Raji (cell line): ENCODE results near the gene CARD16.
"Not testable (repeated sequence)": the region's sequence is repeated elsewhere in the genome, so short reads cannot be mapped to it uniquely, and the experiment has no call there.

Experiments used
- POLR2A ChIP-seq: IDR thresholded peaks from 2 replicates; pipeline ENCODE4 v1.6.1; 2011; ENCODE audit warnings: low read depth, low read length, control low read depth; ENCODE audit not compliant: insufficient read depth

CARD16 gene

DNA sequence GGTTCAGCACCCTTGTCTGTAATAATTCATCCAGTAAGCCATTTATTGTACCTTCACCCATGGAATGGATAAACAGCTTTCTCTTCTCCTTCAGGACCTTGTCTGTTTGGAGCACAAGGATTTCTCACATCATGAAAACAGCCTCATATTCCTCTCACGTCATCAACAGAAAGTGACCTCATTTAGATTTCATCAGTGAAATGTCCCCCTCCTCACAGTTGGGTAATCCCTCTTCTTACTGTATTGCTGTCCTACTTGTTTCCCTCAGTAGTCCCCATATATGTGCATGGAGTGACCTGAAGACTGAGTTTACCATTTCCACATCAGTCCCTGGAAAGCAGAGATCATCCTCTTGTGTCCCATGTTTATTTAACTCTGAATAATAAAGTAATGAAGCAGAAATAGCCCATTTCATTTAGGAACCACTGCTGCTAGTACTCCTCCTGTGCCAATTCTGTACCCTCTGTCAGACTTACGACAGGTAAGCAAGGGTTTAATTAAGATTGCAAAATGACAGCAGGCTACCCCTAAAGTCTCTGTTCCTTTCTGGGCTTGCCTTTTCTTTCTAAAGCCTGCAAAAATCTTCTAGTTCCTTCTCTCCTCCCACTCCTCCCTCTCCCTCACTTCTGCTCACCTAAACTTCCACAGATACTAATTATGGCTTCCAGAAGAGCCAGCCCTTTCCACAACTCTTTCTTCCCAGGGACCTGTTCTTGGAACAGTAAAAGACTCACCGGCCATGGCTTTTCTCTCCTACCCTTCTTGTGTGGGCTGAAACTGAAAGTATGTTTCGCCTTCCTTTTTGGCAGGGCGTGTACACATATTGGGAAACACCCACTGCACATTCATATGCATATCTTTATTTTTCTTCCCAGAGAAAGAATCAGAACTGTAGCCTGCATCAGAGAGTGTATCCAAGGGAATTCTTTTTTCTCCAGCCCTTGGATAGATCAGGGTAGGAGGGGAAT lies at the start of gene CARD16:
Gene CARD16 (minus strand): TSS at position 779 of the 968 bp plus-strand sequence. CDS start 38 bp downstream, at position 741.
- not testable (repeated sequence) for TF ChIP-seq POLR2A

DNA sequence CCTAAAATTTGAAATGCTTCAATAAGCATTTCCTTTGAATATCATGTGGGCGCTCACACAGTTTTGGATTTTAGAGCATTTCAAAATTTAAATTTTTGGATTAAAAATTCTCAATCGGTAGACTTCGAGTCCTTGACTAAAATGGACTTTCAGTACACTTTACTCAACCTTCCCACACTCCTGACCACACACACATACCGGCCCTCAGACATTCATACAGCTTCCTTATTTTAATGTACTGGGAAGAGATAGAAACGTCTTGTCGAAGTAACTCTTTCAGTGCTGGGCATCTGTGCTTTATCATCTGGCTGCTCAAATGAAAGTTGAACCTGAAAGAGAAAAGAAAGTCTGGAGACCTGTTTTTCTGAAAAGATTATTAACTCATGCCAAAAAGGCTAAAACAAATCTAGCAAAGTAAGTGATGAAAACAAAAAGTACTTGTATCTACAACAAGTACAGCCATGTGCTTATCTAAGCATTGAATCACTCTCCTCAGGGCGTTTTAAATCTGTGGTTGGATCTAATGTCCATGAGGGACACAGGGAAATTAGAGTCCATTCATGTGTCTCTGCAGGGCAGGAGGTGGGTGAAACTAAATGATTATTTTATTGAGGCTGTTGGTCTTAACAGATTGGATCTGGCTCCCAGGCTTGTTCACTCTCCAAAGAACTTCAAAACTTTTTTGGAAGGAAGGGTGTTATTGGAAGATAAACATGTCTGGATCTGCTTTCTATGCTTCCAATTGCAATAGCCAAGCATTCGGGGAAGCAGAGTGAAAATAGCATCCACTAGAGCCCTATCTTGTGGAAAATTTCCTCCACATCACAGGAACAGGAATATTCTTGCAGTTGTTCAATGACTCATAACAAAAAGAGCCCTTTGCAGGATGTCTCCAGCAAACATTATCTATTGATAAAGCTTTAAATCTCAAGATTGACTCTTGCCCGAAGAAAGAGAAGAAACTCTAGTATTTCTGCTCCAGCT lies 47.4 kb upstream of the CARD16 start:
- no peak for TF ChIP-seq POLR2A

DNA sequence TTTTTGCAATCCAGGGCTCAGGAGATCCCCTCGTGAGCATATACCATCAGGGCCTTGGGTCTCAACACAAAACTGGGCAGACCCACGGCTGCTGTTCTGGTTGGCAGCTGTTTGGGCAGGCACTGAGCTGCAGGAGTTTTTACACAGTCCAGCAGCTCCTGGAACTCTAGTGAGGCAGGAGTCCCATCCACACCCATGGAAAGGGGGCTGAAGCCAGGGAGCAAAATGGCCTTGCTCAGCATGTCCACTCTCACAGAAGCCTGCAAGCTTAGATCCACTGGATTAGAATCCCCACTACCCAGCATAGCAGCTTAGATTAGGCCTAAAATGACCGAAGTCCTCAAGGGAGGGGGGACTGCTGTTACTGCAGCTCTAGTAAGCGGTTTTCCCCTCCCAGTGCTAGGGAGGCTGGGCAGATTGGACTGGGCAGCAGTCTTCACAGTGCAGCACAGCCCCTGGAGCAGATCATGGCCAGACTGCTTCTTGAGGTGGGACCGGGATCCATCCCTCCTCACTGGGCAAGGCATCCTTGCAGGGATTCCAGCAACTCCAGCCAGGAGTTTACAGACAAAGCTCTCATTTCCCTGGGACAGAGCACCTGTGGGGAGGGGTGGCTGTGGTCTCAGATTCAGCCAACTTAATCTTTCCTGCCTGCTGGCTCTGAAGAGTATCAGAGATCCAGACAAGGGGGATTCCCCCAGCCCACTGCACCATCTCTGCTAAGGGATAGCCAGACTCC lies 36.4 kb upstream of the CARD16 start:
- no peak for TF ChIP-seq POLR2A

DNA sequence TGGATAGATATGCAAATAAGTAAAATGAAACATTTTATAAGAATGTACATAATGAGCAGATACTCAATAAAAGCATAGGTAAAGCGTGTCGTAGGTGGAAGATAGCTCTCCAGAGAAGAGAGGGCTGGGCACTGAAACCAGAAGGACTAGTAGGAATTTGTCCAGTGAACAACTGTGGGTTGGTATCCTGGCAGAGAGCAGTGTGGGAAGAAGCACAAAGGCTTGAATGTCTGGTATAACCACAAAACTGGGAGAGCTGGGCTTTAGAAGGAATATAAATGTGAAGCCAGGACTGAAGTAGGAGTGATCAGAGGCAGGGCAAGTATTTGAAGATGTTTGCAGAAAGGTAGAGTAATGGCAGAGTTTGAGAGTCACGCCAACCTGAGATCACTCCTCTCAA lies 33.1 kb upstream of the CARD16 start:
- TF ChIP-seq POLR2A = no peak

DNA sequence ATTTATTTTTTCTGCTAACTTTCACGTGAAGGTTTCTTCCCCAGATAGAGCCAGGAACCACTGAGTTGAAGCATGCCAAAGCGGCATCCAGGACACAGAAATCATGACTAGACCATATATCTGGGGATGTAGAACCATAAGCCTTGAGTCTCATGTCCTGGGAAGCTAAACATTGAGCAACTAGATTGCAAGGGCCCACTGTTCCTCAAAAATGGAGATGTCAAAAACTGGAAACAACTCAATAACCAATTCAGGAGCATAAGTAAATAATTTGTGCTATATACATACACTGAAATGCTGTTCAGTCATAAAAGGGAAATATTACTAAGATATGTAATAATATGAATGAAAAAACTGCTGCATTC lies 29.0 kb upstream of the CARD16 start:
- no peak for TF ChIP-seq POLR2A

DNA sequence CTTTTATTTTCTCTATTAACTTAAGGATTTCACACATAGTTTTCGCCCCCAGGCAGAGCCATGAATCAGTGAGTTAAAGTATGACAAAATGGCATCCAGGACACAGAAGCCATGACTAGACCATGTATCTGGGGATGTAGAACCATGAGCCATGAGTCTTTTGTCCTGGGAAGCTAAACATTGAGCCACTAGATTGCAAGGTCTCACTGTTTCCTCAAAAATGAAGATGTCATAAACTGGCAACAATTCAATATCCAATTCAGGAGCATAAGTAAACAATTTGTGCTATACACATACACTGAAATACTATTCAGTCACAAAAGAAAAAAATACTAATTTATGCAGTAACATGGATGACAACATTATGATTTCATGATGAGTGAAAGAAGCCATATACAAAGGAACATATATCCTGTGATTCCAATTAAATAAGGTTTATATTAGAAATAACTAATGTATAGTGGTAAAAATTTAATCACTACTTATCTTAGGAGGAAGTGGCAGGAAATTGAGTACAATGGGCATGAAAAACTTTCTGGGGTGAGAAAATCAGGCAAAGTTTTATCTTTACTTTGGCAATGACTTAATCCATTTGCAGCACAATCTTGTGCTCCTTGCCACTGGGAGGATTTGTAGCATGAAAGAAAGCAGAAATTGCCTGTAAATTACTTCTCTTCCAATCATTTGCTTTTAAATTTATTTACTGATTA lies 28.5 kb upstream of the CARD16 start:
- no peak for TF ChIP-seq POLR2A

DNA sequence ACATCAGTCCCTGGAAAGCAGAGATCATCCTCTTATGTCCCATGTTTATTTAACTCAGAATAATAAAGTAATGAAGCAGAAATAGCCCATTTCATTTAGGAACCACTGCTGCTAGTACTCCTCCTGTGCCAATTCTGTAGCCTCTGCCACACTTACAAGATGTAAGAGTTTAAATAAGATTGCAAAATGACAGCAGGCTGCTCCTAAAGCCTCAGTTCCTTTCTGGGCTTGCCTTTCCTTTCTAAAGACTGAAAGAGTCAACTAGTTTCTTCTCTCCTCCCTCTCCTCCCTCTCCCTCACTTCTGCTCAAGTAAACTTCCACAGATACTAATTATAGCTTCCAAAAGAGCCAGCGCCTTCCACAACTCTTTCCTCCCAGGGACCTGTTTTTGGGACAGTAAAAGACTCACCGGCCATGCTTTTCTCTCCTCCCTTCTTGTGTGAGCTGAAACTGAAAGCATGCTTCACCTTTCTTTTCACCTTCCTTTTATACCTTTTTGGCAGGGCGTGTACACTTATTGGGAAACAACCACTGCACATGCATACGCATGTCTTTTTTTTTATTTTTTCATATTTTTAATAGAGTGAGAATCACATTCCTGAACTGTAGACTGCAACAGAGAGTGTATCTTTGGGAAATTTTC lies 26.1 kb upstream of the CARD16 start:
- no peak for TF ChIP-seq POLR2A

DNA sequence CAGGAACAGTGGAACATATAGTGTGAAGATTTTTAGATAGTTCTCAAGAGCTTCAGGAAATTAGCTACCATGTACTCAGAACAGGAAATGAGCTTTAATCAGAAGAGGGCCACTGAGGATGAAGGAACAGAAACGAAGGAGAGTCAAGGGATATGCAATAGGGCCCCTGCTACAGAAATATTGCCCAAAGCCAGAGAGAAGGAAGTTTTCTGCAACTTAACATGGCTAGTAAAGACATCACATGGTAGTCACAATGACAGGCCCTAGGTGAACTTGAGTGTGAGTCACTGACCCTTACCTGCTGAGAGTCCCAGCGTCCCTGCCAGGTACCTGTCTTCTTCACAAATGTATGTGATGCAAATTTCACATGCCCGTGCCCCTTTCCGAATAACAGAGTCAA lies 25.2 kb upstream of the CARD16 start:
- TF ChIP-seq POLR2A = no peak

DNA sequence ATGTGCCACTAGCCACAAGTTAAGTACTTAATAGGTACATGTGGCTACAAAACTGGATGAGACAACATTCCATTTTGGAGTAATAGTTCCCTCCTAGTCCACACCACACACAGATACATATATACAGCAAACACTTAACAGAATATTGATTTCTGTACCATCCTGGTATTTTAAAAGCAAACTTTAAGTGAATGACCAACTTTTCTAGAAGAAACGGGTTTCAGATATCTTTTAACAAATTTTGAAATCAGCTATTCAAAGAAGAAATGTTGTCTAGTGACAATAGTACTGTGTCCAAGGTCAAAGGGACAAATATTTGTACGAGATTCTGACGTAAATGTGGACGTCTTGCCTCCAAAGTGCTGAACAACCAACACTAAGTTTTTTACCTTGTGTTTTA lies 12.3 kb upstream of the CARD16 start:
- TF ChIP-seq POLR2A = no peak

DNA sequence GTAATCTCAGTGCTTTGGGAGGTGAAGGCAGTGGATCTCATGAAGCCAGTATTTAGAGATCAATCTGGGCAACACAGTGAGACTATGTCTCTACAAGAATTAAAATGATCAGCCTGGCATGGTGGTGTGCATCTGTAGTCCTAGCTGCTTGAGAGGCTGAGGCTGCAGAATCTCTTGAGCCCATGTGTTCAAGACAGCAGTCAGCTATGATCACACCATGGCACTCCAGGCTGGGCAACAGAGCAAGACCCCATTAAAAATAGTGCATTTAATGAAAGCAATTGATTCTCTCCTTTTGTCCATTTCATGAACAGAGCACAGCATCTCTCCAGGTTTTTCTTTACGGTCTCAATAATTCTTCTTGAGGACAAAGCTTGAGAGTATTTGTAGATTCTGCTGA lies 11.3 kb upstream of the CARD16 start:
- TF ChIP-seq POLR2A = no peak

DNA sequence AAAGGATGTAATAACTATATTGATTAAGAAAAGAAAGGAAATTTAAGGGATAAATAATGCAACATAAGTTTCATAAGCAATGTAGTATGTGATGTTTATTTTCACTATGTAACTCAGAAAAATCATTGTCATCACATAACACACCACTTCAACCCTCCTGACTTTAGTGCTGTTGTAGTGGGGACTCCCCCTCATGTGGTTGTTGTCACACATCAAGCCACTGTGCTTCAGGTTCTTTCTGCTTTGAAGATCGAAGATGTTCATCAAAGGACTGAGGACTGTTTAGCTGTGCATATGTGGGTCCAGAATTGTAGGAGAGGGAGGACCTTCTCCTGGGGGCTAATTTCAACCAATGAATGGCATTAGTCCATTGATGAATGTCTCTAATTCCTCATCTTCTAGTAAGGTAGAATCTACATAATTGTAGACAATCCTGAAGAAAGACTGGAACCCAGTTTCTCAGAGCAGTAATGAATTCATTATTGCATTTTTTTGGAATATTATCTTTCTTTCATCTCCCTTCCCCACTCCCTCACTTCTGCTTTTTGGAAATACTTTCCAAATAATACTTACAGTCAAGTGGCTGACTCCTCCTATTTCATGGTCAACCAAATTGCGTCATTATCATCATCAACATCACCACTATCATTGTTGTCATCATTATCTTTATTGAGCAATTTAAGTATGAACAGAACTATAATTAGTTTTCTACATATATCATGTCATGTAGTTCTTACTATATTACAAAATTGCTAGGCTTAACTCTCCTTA lies 9.8 kb upstream of the CARD16 start:
- no peak for TF ChIP-seq POLR2A

DNA sequence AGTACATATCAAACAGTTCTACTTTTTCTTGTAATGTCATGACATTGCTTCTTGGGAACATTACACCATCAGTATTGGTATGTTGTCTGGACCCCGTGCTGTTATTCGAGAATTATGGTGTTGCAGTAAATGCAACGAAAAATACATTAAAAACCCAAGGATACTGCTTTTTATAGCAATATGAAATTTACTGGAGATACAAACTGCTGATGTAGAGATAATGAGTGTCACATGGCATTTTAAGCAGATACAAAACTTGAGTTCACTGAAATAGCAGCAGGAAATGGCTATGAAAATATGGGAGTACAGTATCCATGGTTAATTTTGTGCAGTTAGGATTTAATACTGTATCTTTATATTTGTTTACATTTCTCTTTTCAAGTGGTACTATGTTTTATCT lies 7.4 kb upstream of the CARD16 start:
- no peak for TF ChIP-seq POLR2A

DNA sequence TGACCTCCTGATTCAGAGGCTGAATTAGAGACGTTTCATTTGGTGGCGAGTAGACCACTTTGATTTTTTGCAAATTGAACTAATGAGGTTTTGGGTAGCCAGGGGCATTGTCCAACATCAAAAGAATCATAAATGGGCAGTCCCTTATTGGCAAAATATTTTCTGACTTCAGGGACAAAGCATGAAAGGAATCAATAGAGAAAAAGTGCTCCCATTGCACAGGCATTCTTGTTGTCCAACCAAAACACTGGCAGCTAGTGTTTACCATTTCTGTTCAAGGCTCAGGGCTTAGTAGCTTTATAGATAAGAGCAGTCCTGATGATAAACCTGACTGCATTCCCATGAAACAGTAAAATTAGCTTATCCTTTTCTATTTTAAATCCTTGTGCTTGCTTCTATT lies 6.4 kb upstream of the CARD16 start:
- no peak for TF ChIP-seq POLR2A

DNA sequence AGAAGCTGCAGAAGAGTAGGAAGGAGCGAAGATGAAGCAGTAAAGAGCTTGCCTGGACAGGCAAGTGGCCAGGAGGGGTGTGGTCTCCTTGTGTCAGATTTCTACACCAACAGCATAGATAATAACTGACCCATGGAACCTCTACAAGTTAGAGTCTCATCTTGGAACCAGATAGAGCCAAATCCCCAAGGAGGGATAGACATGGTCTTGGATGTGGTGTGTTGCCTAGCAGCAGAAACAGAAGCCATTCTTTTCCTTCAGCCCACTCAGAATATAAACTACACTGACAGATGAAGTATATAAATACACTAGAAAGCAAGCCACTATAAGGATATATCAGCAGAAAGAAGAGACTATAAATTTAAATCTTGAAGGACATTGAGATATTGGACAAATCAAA lies 4.3 kb upstream of the CARD16 start:
- TF ChIP-seq POLR2A = no peak
